Left ventricle myocardium inferior (tissue), 1 donor: ENCODE results near the gene ULBP3. TPM values are rescaled to one million over a fixed set of nuclear protein-coding genes. Genes with fewer than 3 reads are reported as not detected.
"Not testable (repeated sequence)": the region's sequence is repeated elsewhere in the genome, so short reads cannot be mapped to it uniquely, and the experiment has no call there.

ENCODE experiments used
- DNase-seq: peaks from one replicate; pipeline ENCODE4 v3.0.0-alpha.2; 2020
- H3K27ac ChIP-seq: fragments of 200-600 bp; replicated peaks from 2 replicates; pipeline ENCODE4 v1.8.0; 2021
- H3K27me3 ChIP-seq: fragments of 200-600 bp; 2 replicates; pipeline ENCODE4 v1.8.0; 2021; ENCODE audit warnings: low read depth
- H3K36me3 ChIP-seq: fragments of 200-600 bp; 2 replicates; pipeline ENCODE4 v1.8.0; 2021
- H3K4me1 ChIP-seq: fragments of 200-600 bp; 2 replicates; pipeline ENCODE4 v1.8.0; 2021
- H3K4me3 ChIP-seq: fragments of 200-600 bp; 2 replicates; pipeline ENCODE4 v1.8.0; 2021; ENCODE audit warnings: mild to moderate bottlenecking, moderate library complexity
- H3K9me3 ChIP-seq: fragments of 200-600 bp; replicated peaks from 2 replicates; pipeline ENCODE4 v1.8.0; 2021
- CTCF ChIP-seq: fragments of 200-600 bp; IDR thresholded peaks from 2 replicates; pipeline ENCODE4 v1.8.0; 2021; ENCODE audit warnings: antibody characterized with exemption, mild to moderate bottlenecking, borderline replicate concordance
- intact Hi-C: fragments of 100-400 bp; cut with micrococcal nuclease; formaldehyde crosslinking; loops from one replicate; pipeline ENCODE4 v1.11.0; 2022
- total RNA-seq: library from RNA; stranded (reverse); fragmentation: NEBNext Ultra II Directional; extraction: Animal tissue kit (Norgen Biotek cat#: 25700); gene quantifications from one replicate; pipeline ENCODE4 v1.2.1, GENCODE V29; 2021
- donor health status: DM: no; HTN: yes; CAD: no; lungs with severe emphysema.

ULBP3 gene
- total RNA-seq, 1 donor from 2014 or later, result 0.99 TPM

- intact Hi-C loops, result loop anchor here (10.0 kb wide), 1 partner anchor 184 kb away; no protein-coding TSS in a partner anchor
- H3K27me3 ChIP-seq, result peaks cover 64% of the 10 kb centered on the region
- no peaks in the 10 kb centered on the region for H3K9me3 ChIP-seq
- peaks cover 3% of the 10 kb centered on the region for H3K4me1 ChIP-seq
- no peak for TF ChIP-seq CTCF
- no peak overlapping the region for H3K27ac ChIP-seq
- DNase-seq, result no peak
- H3K36me3 ChIP-seq, result no peaks in the 10 kb centered on the region
- H3K4me3 ChIP-seq, result no peak overlapping the region
These were observed 49.9 kb downstream of the ULBP3 start for GRCh38 chr6:150018846-150019580.

- intact Hi-C loops, result loop anchor here (2.0 to 10.0 kb wide), 2 partner anchors 82 to 182 kb away; no protein-coding TSS in a partner anchor
- H3K4me3 ChIP-seq, H3K4me1 ChIP-seq, H3K36me3 ChIP-seq, H3K9me3 ChIP-seq, H3K27ac ChIP-seq, DNase-seq: not testable (repeated sequence)
- H3K27me3 ChIP-seq, result peaks cover 75% of the 10 kb centered on the region
- peak; percentile 27 for TF ChIP-seq CTCF
These were observed 51.8 kb downstream of the ULBP3 start for GRCh38 chr6:150017186-150017521.

- Histone ChIP-seq H3K27ac (no peak overlapping the region), H3K4me3 (no peak overlapping the region), H3K4me1 (peaks cover 3% of the 10 kb centered on the region), H3K27me3 (peaks cover 81% of the 10 kb centered on the region), H3K9me3 (no peaks in the 10 kb centered on the region), H3K36me3 (no peaks in the 10 kb centered on the region)
- no peak for DNase-seq
- intact Hi-C loops, result loop anchor here (2.0 to 10.0 kb wide), 2 partner anchors 82 to 182 kb away; no protein-coding TSS in a partner anchor
- TF ChIP-seq CTCF, result peak; percentile 80
These were observed 52.4 kb downstream of the ULBP3 start for GRCh38 chr6:150016324-150017185.

- H3K27me3 ChIP-seq, result peaks cover 89% of the 10 kb centered on the region
- not testable (repeated sequence) for DNase-seq
These were observed 53.5 kb downstream of the ULBP3 start for GRCh38 chr6:150015281-150016001.

GRCh38 chr6:150014623-150015280 lies 54.2 kb downstream of the ULBP3 start:
- H3K4me1 ChIP-seq, DNase-seq, H3K27ac ChIP-seq, H3K4me3 ChIP-seq, H3K36me3 ChIP-seq, H3K9me3 ChIP-seq: not testable (repeated sequence)
- intact Hi-C loops, result loop anchor here (10.0 kb wide), 1 partner anchor 180 kb away; no protein-coding TSS in a partner anchor
- peaks cover 93% of the 10 kb centered on the region for H3K27me3 ChIP-seq

More at GRCh38 chr6:150015281-150016001, 53.5 kb downstream of the ULBP3 start:
- intact Hi-C loops, result loop anchor here (2.0 to 10.0 kb wide), 2 partner anchors 81 to 181 kb away; no protein-coding TSS in a partner anchor
- H3K4me3 ChIP-seq, H3K4me1 ChIP-seq, H3K9me3 ChIP-seq, H3K36me3 ChIP-seq, H3K27ac ChIP-seq: not testable (repeated sequence)

GRCh38 chr6:150013785-150014622 lies 54.9 kb downstream of the ULBP3 start:
- H3K9me3 ChIP-seq, H3K4me3 ChIP-seq, DNase-seq, H3K36me3 ChIP-seq, H3K4me1 ChIP-seq, H3K27ac ChIP-seq: not testable (repeated sequence)
- intact Hi-C loops, result loop anchor here (10.0 kb wide), 1 partner anchor 179 kb away; no protein-coding TSS in a partner anchor
- H3K27me3 ChIP-seq, result peaks cover 96% of the 10 kb centered on the region

- not testable (repeated sequence) for H3K4me3 ChIP-seq, H3K27ac ChIP-seq, H3K9me3 ChIP-seq, H3K36me3 ChIP-seq, H3K4me1 ChIP-seq, DNase-seq
- intact Hi-C loops, result loop anchor here (10.0 kb wide), 1 partner anchor 178 kb away; no protein-coding TSS in a partner anchor
- peaks cover 96% of the 10 kb centered on the region for H3K27me3 ChIP-seq
These were observed 55.8 kb downstream of the ULBP3 start for GRCh38 chr6:150012846-150013784.
